D721Med (cell line): Measurements from ENCODE around the gene ROR1.
A peak's percentile ranks its signal among the peaks of the same experiment; 100 is the strongest.

Experiments used
- DNase-seq: peaks from one replicate; pipeline ENCODE4 v3.0.0; 2011; ENCODE audit warnings: low spot score; ENCODE audit not compliant: insufficient read length
- FAIRE-seq: peaks from 2 replicates; lab custom pipeline; 2011; peaks lifted over from hg19 to GRCh38; lab: Jason Lieb, UNC
- TF ChIP-seq, protein P1 (sequence below): IDR thresholded peaks from 2 replicates; pipeline ENCODE4 v1.5.1; 2012; ENCODE audit warnings: mild to moderate bottlenecking, control low read depth; ENCODE audit not compliant: insufficient read depth; ENCODE audit errors: missing control alignments

ROR1 gene

GRCh38 chr1:64163970-64164369 lies 390.2 kb downstream of the ROR1 start:
- TF ChIP-seq, protein P1, sequence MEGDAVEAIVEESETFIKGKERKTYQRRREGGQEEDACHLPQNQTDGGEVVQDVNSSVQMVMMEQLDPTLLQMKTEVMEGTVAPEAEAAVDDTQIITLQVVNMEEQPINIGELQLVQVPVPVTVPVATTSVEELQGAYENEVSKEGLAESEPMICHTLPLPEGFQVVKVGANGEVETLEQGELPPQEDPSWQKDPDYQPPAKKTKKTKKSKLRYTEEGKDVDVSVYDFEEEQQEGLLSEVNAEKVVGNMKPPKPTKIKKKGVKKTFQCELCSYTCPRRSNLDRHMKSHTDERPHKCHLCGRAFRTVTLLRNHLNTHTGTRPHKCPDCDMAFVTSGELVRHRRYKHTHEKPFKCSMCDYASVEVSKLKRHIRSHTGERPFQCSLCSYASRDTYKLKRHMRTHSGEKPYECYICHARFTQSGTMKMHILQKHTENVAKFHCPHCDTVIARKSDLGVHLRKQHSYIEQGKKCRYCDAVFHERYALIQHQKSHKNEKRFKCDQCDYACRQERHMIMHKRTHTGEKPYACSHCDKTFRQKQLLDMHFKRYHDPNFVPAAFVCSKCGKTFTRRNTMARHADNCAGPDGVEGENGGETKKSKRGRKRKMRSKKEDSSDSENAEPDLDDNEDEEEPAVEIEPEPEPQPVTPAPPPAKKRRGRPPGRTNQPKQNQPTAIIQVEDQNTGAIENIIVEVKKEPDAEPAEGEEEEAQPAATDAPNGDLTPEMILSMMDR, result peak; percentile 42
- DNase-seq, result no peak
- FAIRE-seq, result no peak

- no peak for FAIRE-seq
- DNase-seq, result no peak
- TF ChIP-seq, protein P1, result no peak
Observed at GRCh38 chr1:64166629-64167028, 392.8 kb downstream of the ROR1 start.

DNA sequence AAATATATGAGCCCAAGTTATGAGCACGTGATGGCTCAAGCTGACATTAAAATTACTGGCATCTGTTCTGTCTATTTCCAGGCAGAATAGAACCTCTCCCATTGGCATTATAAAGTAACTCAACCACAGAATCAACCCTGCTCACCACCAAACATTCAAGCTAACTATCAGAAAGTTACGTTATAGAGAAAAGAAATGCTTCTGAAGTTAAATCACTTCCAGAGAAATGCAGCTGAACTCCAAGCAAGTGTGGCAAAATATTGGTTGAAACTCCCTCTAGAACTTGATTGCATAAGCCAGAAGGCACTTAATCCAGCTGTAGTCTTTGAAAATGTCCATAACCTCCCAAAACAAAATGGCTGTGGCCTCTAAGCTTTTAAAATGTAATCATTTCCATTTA lies 393.4 kb downstream of the ROR1 start:
- FAIRE-seq (no peak), DNase-seq (no peak)
- TF ChIP-seq, protein P1, result no peak

GRCh38 chr1:64171246-64171645 lies 397.4 kb downstream of the ROR1 start:
- DNase-seq, result no peak
- TF ChIP-seq, protein P1, result no peak
- no peak for FAIRE-seq

- TF ChIP-seq, protein P1, result no peak
- no peak for FAIRE-seq
- no peak for DNase-seq
Observed at GRCh38 chr1:64171797-64172281, 398.0 kb downstream of the ROR1 start.

- TF ChIP-seq, protein P1, result no peak
- FAIRE-seq (no peak), DNase-seq (no peak)
Observed at GRCh38 chr1:64172458-64172983, 398.7 kb downstream of the ROR1 start.

- DNase-seq, result no peak
- TF ChIP-seq, protein P1, result no peak
- FAIRE-seq, result no peak
Observed at GRCh38 chr1:64173336-64173940, 399.6 kb downstream of the ROR1 start.
